NOMO-1 treated with DMSO at 0.1 percent for 48 hours (cell line): ENCODE results near the gene NLK.
A peak's percentile ranks its signal among the peaks of the same experiment; 100 is the strongest.

Source experiments
- DNase-seq: peaks from one replicate; lab custom pipeline; 2025; ENCODE audit not compliant: unreplicated experiment; lab: John Stamatoyannopoulos, UW

Gene NLK

GRCh38 chr17:28112181-28112580 is 69.7 kb downstream of the NLK start:
- DNase-seq: no peak

- DNase-seq: no peak
Observed at GRCh38 chr17:28112606-28113005, 70.1 kb downstream of the NLK start.

- DNase-seq: no peak
Observed at GRCh38 chr17:28113269-28113668, 70.8 kb downstream of the NLK start.

- DNase-seq: no peak
Observed at GRCh38 chr17:28115046-28115445, 72.6 kb downstream of the NLK start.

- DNase-seq: no peak
Observed at GRCh38 chr17:28117304-28117703, 74.8 kb downstream of the NLK start.

GRCh38 chr17:28118362-28118761 is 75.9 kb downstream of the NLK start:
- peak; percentile 60 for DNase-seq

GRCh38 chr17:28119046-28119445 is 76.6 kb downstream of the NLK start:
- DNase-seq: no peak

- DNase-seq: no peak
Observed at GRCh38 chr17:28119560-28119959, 77.1 kb downstream of the NLK start.

- DNase-seq: no peak
Observed at GRCh38 chr17:28120766-28121165, 78.3 kb downstream of the NLK start.

- DNase-seq: no peak
Observed at GRCh38 chr17:28124962-28125361, 82.5 kb downstream of the NLK start.

- peak; percentile 45 for DNase-seq
Observed at GRCh38 chr17:28125526-28126378, 83.3 kb downstream of the NLK start.

- no peak for DNase-seq
Observed at GRCh38 chr17:28127196-28127595, 84.7 kb downstream of the NLK start.

GRCh38 chr17:28128779-28129178 is 86.3 kb downstream of the NLK start:
- DNase-seq: no peak

GRCh38 chr17:28130472-28130871 is 88.0 kb downstream of the NLK start:
- no peak for DNase-seq

GRCh38 chr17:28131599-28131998 is 89.1 kb downstream of the NLK start:
- no peak for DNase-seq

GRCh38 chr17:28133562-28133970 is 91.1 kb downstream of the NLK start:
- no peak for DNase-seq

- no peak for DNase-seq
Observed at GRCh38 chr17:28136923-28137322, 94.4 kb downstream of the NLK start.

- no peak for DNase-seq
Observed at GRCh38 chr17:28139822-28140221, 97.3 kb downstream of the NLK start.

GRCh38 chr17:28141313-28141712 is 98.8 kb downstream of the NLK start:
- no peak for DNase-seq

GRCh38 chr17:28141773-28142172 is 99.3 kb downstream of the NLK start:
- DNase-seq: no peak

GRCh38 chr17:28142305-28142704 is 99.8 kb downstream of the NLK start:
- DNase-seq: no peak

GRCh38 chr17:28144019-28144418 is 101.5 kb downstream of the NLK start:
- no peak for DNase-seq

- no peak for DNase-seq
Observed at GRCh38 chr17:28145348-28145747, 102.9 kb downstream of the NLK start.
